SK-N-SH (cell line): Measurements from ENCODE around the gene UCHL1. TPM values are rescaled to one million over a fixed set of nuclear protein-coding genes. Genes with fewer than 3 reads are reported as not detected.

ENCODE experiments used
- CTCF ChIA-PET: fragments of 300-600, 350-600 bp; formaldehyde crosslinking; extraction: SDS; loops from one replicate; lab custom pipeline; 2021; lab: Yijun Ruan, JAX
- POLR2A ChIA-PET: fragments of 350-600 bp; sonication (Branson Sonifier 250); formaldehyde crosslinking; extraction: SDS; loops from one replicate; lab custom pipeline; 2020; ENCODE audit warnings: antibody characterized with exemption, inconsistent platforms; lab: Yijun Ruan, JAX
- DNase-seq: peaks from one replicate; pipeline ENCODE4 v3.0.0; 2012
- H2AFZ ChIP-seq: fragments of 200-600 bp; sonication (generic); 2 replicates; pipeline ENCODE4 v1.8.1; 2016; ENCODE audit warnings: antibody characterized with exemption, mild to moderate bottlenecking, low read depth
- H3F3A ChIP-seq: fragments of 200-600 bp; sonication (generic); replicated peaks from 2 replicates; pipeline ENCODE3; 2016; ENCODE audit warnings: antibody characterized with exemption, mild to moderate bottlenecking; ENCODE audit not compliant: insufficient read depth
- H3K27ac ChIP-seq, 2 experiments: fragments of 200-500 bp in 1 of 2; fragments of 200-600 bp in 1 of 2; sonication (Bioruptor generic) in 1 of 2; sonication (generic), shearing (Covaris generic) in 1 of 2; 2 replicates each; pipeline versions ENCODE4 v1.5.1 to v1.6.1; 2014 to 2016; ENCODE audit warnings: low read depth in 2 of 2, inconsistent platforms in 1 of 2, low read length in 1 of 2, mild to moderate bottlenecking in 1 of 2, mixed read lengths in 1 of 2
- H3K27me3 ChIP-seq: fragments of 200-600 bp; sonication (generic), shearing (Covaris generic); 2 replicates; pipeline ENCODE4 v1.6.1; 2016; ENCODE audit warnings: mixed run types; ENCODE audit not compliant: insufficient read depth
- H3K36me3 ChIP-seq, 2 experiments: fragments of 200-500 bp in 1 of 2; fragments of 200-600 bp in 1 of 2; sonication (Bioruptor generic) in 1 of 2; sonication (generic) in 1 of 2; replicated peaks in 1 of 2; 2 replicates each; pipeline versions ENCODE3 to v1.5.1; 2014 to 2016; ENCODE audit warnings: low read length in 1 of 2, mild to moderate bottlenecking in 1 of 2; ENCODE audit not compliant: insufficient read depth in 2 of 2, control insufficient read depth in 1 of 2
- H3K4me1 ChIP-seq, 2 experiments: fragments of 200-500 bp in 1 of 2; fragments of 200-600 bp in 1 of 2; sonication (Bioruptor generic) in 1 of 2; sonication (generic), shearing (Covaris generic) in 1 of 2; 2 replicates each; pipeline versions ENCODE4 v1.5.1 to v1.6.1; 2014 to 2016; ENCODE audit warnings: low read depth in 1 of 2, low read length in 1 of 2, mixed run types in 1 of 2; ENCODE audit not compliant: insufficient read depth in 2 of 2, control insufficient read depth in 1 of 2
- H3K4me2 ChIP-seq: fragments of 200-600 bp; sonication (generic), shearing (Covaris generic); 2 replicates; pipeline ENCODE4 v1.6.1; 2017; ENCODE audit warnings: mixed run types
- H3K4me3 ChIP-seq, 2 experiments: fragments of 200-500 bp in 1 of 2; fragments of 200-600 bp in 1 of 2; sonication (Bioruptor generic) in 1 of 2; sonication (generic), shearing (Covaris generic) in 1 of 2; 2 replicates each; pipeline versions ENCODE4 v1.5.1 to v1.8.1; 2014 to 2016; ENCODE audit warnings: low read depth in 2 of 2, inconsistent platforms in 1 of 2, low read length in 1 of 2, mild to moderate bottlenecking in 1 of 2, mixed read lengths in 1 of 2, moderate library complexity in 1 of 2
- H3K79me2 ChIP-seq: fragments of 200-600 bp; sonication (generic); 2 replicates; pipeline ENCODE4 v1.8.1; 2017; ENCODE audit warnings: mild to moderate bottlenecking; ENCODE audit not compliant: insufficient read depth
- H3K9ac ChIP-seq: fragments of 200-600 bp; sonication (generic); 2 replicates; pipeline ENCODE4 v1.6.1; 2017; ENCODE audit warnings: mixed run types
- H3K9me2 ChIP-seq: fragments of 200-600 bp; sonication (generic); 2 replicates; pipeline ENCODE4 v1.6.1; 2017; ENCODE audit warnings: mixed run types
- H3K9me3 ChIP-seq: fragments of 200-600 bp; sonication (generic); 2 replicates; pipeline ENCODE4 v1.6.1; 2017; ENCODE audit warnings: mixed run types, mild to moderate bottlenecking, moderate library complexity
- H4K20me1 ChIP-seq: fragments of 200-600 bp; sonication (generic); 2 replicates; pipeline ENCODE4 v1.6.1; 2017; ENCODE audit warnings: mild to moderate bottlenecking, mixed run types; ENCODE audit not compliant: insufficient read depth
- ELF1 ChIP-seq: IDR thresholded peaks from 2 replicates; pipeline ENCODE4 v1.4.0; 2012
- EP300 ChIP-seq, 2 experiments: IDR thresholded peaks; 2 replicates each; pipeline versions ENCODE4 v1.4.0 to v1.6.1; 2012; ENCODE audit warnings: borderline replicate concordance in 1 of 2, low read depth in 1 of 2, low read length in 1 of 2
- EZH2phosphoT487 ChIP-seq: fragments of 200-600 bp; sonication (generic); IDR thresholded peaks from 2 replicates; pipeline ENCODE4 v1.6.1; 2017; ENCODE audit warnings: low read depth, mixed run types, mild to moderate bottlenecking, antibody characterized with exemption, moderate library complexity, borderline replicate concordance
- FOXJ3 ChIP-seq: sonication (generic); formaldehyde crosslinking; IDR thresholded peaks from 2 replicates; pipeline ENCODE4 v1.5.1; 2020; ENCODE audit warnings: mild to moderate bottlenecking, missing genetic modification reagents
- FOXM1 ChIP-seq: IDR thresholded peaks from 2 replicates; pipeline ENCODE4 v1.4.0; 2012; ENCODE audit warnings: low read depth, mild to moderate bottlenecking
- GATA2 ChIP-seq: sonication (generic); formaldehyde crosslinking; IDR thresholded peaks from 2 replicates; pipeline ENCODE4 v1.5.0; 2020; ENCODE audit warnings: mild to moderate bottlenecking, missing genetic modification reagents
- IRF3 ChIP-seq: fragments of 150-350 bp; IDR thresholded peaks from 2 replicates; pipeline ENCODE4 v1.6.1; 2016; ENCODE audit warnings: mild to moderate bottlenecking, low read depth, low read length
- JUND ChIP-seq: IDR thresholded peaks from 2 replicates; pipeline ENCODE4 v1.4.0; 2012
- PBX3 ChIP-seq: IDR thresholded peaks from 2 replicates; pipeline ENCODE4; 2012
- POLR2AphosphoS5 ChIP-seq: IDR thresholded peaks from 2 replicates; pipeline ENCODE4 v1.6.1; 2012; ENCODE audit warnings: low read depth, low read length
- RAD21 ChIP-seq: IDR thresholded peaks from 2 replicates; pipeline ENCODE4 v1.6.1; 2012; ENCODE audit warnings: mild to moderate bottlenecking, low read length
- RCOR1 ChIP-seq: fragments of 150-350 bp; IDR thresholded peaks from 2 replicates; pipeline ENCODE4 v1.6.1; 2017; ENCODE audit warnings: antibody characterized with exemption, low read length
- REST ChIP-seq: IDR thresholded peaks from 2 replicates; pipeline ENCODE4 v1.6.1; 2012; ENCODE audit warnings: mild to moderate bottlenecking, low read depth, low read length, moderate library complexity
- SIN3A ChIP-seq: IDR thresholded peaks from 2 replicates; pipeline ENCODE4 v1.6.1; 2012; ENCODE audit warnings: low read depth, mild to moderate bottlenecking, low read length, moderate library complexity, borderline replicate concordance
- TAF1 ChIP-seq: IDR thresholded peaks from 2 replicates; pipeline ENCODE4 v1.6.1; 2012; ENCODE audit warnings: low read depth, mild to moderate bottlenecking, low read length, moderate library complexity, borderline replicate concordance
- TCF12 ChIP-seq: IDR thresholded peaks from 2 replicates; pipeline ENCODE4 v1.4.0; 2012
- TEAD4 ChIP-seq: IDR thresholded peaks from 2 replicates; pipeline ENCODE4 v1.4.0; 2012; ENCODE audit warnings: mild to moderate bottlenecking, borderline replicate concordance; ENCODE audit not compliant: insufficient read depth
- USF1 ChIP-seq: IDR thresholded peaks from 2 replicates; pipeline ENCODE4 v1.4.0; 2012; ENCODE audit warnings: low read depth, borderline replicate concordance
- ZBTB33 ChIP-seq: IDR thresholded peaks from 2 replicates; pipeline ENCODE4 v1.4.0; 2012; ENCODE audit warnings: low read depth, borderline replicate concordance
- WGBS: methylation state at CpG from one replicate; pipeline ENCODE4 v1.1.6; 2017; ENCODE audit warnings: low lambda C conversion rate; 5-methylcytosine and 5-hydroxymethylcytosine counted together
- polyA plus RNA-seq, 3 experiments: library from polyadenylated mRNA; depleted of rRNA; stranded (reverse); fragments of >200 nt; gene quantifications; 2 replicates each; pipeline ENCODE4 v1.2.3, GENCODE V29; 2012

The UCHL1 gene
- polyA plus RNA-seq, 1 of the 3 experiments (the other 2 are of a cell fraction) = 1,518 TPM

GRCh38 chr4:41282366-41282765, 25.6 kb downstream of the UCHL1 start:
- ChIA-PET POLR2A (interaction anchor here (0.9 kb wide), 1 partner anchor 595 kb away, joined by 3 read pairs; no protein-coding TSS in a partner anchor), CTCF (interaction anchor here (0.7 to 6.9 kb wide), 9 partner anchors 20 to 756 kb away, joined by 3 to 92 read pairs (median 12); no protein-coding TSS in a partner anchor)
- no peak overlapping the region for H3K27ac ChIP-seq

More at GRCh38 chr4:41282366-41282765, 25.6 kb downstream of the UCHL1 start:
- H3K9me3 ChIP-seq = no peaks in the 10 kb centered on the region
- H3K36me3 ChIP-seq = no peaks in the 10 kb centered on the region
- DNase-seq = no peak
- H3K4me3 ChIP-seq = no peak overlapping the region
- 43% methylated on average over 1 of the region's 1 CpG for WGBS
- H3K9ac ChIP-seq = no peak overlapping the region
- no peaks in the 10 kb centered on the region; a peak in 1 of 4 replicates for H3K4me1 ChIP-seq
- H2AFZ ChIP-seq = no peak overlapping the region
- H3K9me2 ChIP-seq = no peaks in the 10 kb centered on the region
- H3K4me2 ChIP-seq = no peak overlapping the region
- no peaks in the 10 kb centered on the region for H3K27me3 ChIP-seq
- H3K79me2 ChIP-seq = no peaks in the 10 kb centered on the region
- no peak for TF ChIP-seq EZH2phosphoT487
- no peak for TF ChIP-seq ZBTB33
- TF ChIP-seq TCF12 = no peak
- TF ChIP-seq RCOR1 = no peak
- no peak for TF ChIP-seq POLR2AphosphoS5
- TF ChIP-seq RAD21 = no peak
- TF ChIP-seq FOXM1 = no peak
- no peak for TF ChIP-seq JUND
- TF ChIP-seq EP300 (IDR thresholded peaks at IDR 0.05; ENCODE audit: borderline replicate concordance in 1 of 2, low read depth in 1 of 2, low read length in 1 of 2) = no peak
- no peak for TF ChIP-seq PBX3
- TF ChIP-seq REST = no peak
- no peak for TF ChIP-seq USF1
- no peak for TF ChIP-seq SIN3A
- no peak for TF ChIP-seq IRF3
- TF ChIP-seq TAF1 = no peak
- TF ChIP-seq ELF1 = no peak
- no peak for TF ChIP-seq FOXJ3
- TF ChIP-seq TEAD4 = no peak
- no peak for TF ChIP-seq GATA2
- no peaks in the 10 kb centered on the region for H3F3A ChIP-seq
- no peaks in the 10 kb centered on the region for H4K20me1 ChIP-seq
